GM19372 (cell line): Measurements from ENCODE around the gene GPR37.

Experiments
- ATAC-seq: cut with Tn5 transposase; IDR thresholded peaks from one replicate; pipeline ENCODE4 v1.9.1; 2021; ENCODE audit warnings: mild to moderate bottlenecking, low read depth, moderate library complexity; ENCODE audit not compliant: unreplicated experiment

The GPR37 gene, protein sequence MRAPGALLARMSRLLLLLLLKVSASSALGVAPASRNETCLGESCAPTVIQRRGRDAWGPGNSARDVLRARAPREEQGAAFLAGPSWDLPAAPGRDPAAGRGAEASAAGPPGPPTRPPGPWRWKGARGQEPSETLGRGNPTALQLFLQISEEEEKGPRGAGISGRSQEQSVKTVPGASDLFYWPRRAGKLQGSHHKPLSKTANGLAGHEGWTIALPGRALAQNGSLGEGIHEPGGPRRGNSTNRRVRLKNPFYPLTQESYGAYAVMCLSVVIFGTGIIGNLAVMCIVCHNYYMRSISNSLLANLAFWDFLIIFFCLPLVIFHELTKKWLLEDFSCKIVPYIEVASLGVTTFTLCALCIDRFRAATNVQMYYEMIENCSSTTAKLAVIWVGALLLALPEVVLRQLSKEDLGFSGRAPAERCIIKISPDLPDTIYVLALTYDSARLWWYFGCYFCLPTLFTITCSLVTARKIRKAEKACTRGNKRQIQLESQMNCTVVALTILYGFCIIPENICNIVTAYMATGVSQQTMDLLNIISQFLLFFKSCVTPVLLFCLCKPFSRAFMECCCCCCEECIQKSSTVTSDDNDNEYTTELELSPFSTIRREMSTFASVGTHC

DNA sequence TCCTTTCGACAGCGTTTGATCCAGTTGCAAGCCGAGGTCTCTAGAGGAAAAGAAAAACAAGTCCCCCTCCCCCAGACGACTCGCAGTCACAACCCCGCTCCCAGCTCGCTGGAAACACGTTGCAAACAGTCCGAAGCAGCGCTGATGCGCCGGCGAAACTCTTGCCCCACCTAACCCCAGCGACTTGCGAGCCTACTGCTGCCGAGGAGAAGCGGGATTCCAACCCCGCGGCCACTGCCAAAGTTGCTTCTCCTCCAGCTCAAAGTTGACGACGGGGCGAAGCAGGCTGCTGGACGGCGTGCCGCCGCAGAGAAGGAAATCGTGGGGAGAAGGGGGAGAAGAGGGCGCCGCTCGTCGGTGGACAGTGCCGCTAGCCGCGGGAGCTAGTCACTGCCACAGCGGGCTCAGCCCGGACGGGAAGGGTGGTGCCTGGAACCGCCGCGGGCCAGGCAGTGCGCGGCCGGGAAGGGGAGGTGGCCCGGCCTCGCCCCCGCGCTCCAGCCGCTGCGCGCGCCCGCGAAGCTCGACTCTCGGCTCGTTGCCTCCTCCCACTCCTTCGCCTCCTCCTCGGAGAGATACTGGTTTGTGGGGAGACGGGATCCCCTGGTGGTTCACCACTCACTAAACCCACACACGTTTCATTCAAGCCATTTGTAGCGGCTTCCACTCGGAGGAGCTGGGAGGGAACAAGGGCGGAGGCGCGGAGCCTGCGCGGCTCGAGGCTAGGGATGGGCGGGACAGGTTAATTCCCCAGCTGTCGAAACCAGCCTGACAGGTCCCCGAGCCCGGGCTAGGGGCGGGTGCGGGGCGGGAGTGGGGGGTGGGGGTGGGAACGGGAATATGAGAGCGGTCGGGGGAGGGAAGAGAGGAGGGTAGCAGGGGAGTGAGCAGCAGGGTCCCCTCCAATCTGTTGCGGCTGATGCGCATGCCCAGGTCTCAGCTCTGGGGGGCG is at the start of gene GPR37:
Gene GPR37 (minus strand): TSS at position 392 of the 952 bp plus-strand sequence. CDS start 816 bp downstream, outside the sequence.
- peak; percentile 61 for ATAC-seq

DNA sequence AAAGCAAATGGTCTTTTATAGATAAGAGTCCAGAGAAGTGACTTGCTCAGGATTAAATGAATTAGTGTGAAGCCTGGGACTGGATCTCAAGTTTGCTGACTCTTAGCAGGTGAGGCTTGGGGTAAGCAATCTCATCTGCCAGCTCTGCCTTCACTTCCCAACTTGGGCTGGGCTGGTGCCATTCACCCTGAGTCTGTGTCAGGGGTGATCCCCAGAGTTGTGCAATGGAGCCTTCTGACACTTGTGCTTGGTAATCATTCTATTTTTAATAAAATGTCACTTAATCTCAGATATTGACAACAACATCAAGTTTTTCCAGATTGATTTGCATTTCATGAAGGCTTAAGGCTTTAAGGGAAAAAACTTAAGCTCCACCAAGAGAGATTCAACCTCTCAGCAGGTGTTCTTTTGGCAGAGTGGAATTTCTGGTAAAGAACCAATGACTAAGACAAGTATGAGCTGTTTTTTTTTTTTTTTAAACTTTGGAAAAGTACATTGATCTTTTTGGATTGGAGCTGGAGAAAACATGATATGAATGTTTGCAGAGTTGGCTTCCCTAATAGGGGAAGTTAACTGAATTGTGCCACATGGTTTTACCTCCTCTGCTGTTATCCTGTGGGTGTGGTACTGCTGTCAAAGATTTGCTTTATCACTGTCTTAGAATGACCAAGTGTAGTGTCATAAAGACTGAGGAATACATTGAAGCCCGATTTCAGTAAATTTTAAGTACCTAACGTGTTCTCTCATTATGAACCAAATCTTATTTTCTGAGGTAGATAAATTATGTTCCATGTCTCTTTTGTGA is 48.6 kb upstream of the GPR37 start:
- ATAC-seq: no peak

DNA sequence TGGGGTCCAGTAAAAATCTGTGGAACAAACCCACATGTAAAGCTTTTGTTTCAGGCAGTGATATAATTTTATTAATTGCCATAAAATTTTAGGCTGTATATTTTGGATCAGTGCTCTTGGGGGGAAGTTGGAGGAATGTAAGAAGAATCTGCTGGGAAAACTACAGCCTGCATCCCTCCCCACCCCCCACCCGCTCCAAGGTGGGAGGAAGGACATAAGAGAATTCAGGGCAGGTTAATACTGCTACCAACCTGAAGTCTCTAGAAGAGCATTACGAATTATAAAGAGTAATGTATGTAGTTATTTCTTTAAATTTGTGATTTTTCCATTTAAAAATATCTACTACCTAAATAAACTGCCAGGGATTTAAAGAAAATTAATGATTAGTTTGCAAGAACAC is 47.2 kb upstream of the GPR37 start:
- no peak for ATAC-seq

DNA sequence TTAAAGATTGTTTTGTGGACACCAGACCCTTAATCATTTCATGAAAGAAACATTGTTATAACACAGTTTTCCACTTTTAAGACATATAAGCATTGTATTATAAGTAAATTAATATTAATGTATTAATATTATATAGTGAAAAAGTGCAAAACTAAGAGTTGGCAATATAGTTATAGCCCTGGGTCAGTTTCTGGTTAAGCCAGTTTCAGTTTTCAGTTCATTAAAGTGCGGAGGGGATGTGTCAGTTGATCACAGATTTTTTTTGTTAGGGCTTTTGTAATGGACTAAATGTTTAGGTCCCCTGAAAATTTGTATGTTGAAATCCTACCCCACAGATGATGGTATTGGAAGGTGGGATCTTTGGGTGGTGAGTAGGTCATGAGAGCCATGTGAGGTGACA is 45.7 kb upstream of the GPR37 start:
- ATAC-seq: no peak

DNA sequence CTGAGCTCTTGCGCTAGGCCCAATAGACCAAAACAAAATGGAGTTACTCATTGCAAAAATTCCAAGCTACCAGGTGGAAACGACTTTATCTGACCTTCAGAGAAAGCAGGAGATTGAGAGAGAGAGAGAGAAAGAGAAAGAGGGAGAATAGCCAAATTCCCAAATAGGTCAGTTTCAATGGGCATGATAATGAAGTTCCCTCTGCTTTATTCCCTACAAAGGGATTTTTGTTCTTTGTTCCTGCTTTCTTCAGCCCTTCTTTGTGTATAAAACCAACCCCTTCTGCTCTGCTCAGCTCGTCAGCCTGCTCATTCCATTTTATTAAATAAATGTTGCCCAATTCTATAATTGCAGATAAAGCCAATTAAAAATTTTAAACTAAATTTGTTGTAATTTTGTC is 45.0 kb upstream of the GPR37 start:
- no peak for ATAC-seq

DNA sequence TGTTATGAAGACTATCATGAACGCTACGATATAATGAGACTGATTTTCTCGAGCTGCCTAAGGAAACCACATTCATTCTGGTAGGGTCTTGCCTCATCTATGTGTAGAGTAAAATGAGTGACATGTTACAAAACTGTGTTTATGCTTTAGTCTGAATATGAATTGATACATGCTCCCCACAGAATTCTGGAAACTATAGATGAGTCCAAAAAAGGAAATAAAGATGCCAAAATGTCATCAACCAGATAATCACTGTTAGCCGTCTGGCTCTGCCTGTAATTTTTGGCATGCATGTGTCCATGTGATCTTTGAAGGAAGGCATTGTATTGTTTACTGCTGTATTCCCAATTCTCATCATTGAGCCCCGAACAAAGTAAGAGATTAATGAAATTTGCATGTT is 42.6 kb upstream of the GPR37 start:
- ATAC-seq: no peak

DNA sequence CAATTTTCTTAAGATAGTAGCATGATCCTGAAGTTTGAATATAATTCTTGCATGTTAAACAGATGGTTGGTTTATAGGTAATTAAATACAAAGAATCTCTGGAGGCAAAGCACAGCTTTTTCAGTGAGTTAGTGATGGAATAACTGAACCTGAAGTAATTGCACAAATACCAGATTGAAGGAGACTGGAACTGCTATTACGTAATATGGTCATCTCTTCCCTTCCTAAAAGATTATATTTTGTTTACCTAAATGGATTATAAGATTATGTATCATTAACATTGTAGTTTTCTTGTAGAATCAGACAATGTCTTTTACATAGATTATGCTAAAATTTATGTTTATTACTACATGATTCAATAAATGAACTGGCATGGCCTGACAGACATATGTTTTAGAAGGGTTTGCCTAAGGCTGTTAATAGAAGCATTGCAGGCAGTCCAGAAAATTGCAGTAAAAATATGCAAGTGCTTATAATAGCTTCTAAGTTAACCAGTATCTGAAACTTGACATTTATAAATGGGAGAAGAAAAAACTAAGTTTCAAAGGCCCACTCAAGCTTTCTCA is 35.8 kb upstream of the GPR37 start:
- no peak for ATAC-seq

DNA sequence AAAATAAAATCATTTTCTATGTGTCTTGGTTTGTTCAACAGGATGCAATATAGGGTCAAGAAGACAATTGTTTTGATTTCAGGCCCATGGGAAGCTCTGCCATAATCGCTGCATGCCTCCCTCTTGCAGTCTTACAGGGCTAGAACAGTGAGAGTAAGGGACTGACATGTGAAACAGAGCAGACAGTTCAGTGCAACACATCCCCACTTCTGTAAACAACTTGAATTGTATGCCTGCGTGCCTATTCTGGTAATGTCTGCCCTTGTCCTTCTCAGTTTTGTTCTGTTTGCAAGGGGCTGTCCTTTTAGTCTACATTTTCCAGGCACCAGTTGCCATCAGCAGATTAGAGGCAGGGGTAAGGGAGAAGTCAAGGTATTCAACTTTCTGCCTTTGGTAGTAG is 34.8 kb upstream of the GPR37 start:
- ATAC-seq: no peak

DNA sequence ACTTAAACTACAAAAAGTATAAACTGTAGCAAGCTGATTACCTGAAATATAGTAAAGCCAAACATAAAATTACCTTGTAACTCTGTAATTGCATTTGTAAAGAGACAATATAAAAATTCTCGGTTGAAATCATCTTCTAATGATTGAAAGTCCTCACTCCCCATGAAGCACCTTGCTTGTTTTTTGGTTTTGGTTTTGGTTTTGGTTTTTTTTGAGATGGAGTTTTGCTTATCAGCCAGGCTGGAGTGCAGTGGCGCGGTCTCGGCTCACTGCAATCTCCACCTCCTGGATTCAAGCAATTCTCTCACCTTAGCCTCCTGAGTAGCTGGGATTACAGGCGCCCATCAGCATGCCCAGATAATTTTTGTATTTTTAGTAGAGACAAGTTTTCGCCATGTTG is 33.9 kb upstream of the GPR37 start:
- no peak for ATAC-seq

DNA sequence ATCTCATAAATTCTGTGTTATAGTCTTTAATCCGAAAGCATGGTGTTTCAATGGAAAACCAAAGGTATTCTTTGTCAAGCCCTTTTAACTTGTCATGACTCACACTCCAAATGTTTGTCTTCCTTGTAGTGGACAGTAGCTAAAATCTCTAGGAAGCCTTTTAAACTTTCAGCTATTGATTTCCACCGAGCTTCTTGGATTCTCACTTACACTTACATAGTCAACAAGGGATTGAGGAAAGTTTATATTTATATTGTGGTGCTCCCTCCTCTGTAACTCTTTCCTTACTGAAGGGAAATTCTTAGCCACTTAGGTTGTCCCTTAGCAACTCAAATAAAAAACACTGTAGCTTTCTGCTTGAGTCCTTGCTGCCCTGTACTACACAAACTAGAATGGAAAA is 31.2 kb upstream of the GPR37 start:
- no peak for ATAC-seq

DNA sequence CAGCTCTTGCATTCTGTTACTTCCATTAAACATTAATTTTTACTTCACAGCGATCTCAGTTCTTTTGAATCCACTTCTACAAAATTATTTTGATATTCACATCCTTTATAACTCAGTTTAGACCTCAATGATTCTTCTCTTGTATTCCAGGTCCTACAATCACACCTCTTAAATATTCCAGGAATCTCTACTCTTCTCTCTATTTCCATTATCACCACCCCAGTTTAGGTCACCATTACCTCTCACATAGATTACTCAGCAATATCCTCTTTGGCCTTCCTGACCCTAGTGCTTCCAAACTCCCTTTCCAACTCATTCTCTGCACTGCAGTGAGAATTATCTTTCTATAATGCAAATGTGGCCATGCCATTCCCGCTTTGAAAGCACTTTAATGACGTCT is 27.1 kb upstream of the GPR37 start:
- ATAC-seq: no peak

DNA sequence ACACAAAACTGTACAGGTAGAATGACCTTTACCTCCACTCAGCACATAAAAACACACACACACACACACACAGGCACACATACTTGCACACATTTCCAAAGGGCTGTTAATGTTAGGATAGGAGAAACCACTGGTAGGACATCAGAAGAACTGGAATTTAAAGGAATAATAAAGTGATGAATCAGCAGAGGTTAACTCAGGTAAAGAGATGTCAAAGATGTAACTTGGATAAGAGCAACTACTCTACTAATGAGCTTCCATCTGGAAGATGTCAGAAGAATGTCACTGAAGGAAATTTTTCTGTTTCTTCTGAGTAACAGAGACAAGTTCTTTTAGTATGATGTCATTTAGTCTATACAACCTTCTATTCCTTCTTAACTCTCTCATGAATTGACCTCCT is 26.4 kb upstream of the GPR37 start:
- ATAC-seq: no peak

DNA sequence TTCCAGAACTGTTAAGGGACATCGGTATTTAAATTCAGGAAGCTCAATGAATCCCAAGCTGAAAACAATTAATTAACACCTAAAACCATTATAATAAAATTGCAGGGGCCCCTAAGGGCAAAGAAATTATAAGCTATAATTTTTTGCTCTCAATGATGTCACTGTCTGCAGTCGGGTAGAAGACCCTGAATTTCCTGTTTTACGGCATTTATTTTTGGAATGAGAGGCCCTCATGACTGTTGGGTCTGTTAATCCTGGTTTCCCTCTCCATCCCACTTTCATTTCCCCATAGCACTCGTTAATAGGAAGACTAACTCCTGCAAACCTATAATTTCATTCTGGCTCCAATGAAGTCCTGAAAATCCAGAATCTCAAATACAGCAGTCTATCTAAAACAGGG is 25.8 kb upstream of the GPR37 start:
- no peak for ATAC-seq

DNA sequence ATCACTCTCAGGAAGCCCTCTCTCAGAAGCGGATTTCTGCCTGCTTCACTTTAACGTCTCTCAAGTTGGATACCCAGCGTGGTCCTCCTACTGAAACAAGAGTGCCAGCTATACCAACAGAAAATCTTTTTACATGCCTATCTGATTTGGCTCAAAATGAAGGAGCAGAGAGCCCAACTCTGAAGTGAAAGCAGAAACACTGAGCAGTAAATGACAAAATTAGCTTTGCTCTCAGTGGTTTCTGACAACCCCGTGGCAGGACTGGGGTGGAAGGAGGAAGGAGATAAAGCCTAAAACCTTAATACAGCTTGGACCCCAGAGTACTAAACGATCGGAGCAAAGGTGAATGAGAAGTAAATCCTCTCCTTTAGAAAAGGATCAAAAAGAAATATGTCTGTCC is 25.1 kb upstream of the GPR37 start:
- no peak for ATAC-seq

DNA sequence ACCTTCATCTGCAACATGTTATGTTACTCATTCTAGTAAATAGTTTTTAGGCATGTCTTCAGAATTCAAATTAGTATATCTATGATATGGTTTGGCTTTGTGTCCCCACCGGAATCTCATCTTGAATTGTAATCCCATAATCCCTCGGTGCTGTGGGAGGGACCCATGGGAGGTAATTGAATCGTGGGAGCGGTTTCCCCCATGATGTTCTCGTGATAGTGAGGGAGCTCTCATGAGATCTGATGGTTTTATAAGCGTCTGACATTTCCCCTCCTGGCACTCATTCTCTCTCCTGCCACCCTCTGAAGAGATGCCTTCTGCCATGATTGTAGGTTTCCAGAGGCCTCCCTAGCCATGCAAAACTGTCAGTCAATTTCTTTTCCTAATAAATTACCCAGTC is 20.4 kb upstream of the GPR37 start:
- ATAC-seq: no peak

DNA sequence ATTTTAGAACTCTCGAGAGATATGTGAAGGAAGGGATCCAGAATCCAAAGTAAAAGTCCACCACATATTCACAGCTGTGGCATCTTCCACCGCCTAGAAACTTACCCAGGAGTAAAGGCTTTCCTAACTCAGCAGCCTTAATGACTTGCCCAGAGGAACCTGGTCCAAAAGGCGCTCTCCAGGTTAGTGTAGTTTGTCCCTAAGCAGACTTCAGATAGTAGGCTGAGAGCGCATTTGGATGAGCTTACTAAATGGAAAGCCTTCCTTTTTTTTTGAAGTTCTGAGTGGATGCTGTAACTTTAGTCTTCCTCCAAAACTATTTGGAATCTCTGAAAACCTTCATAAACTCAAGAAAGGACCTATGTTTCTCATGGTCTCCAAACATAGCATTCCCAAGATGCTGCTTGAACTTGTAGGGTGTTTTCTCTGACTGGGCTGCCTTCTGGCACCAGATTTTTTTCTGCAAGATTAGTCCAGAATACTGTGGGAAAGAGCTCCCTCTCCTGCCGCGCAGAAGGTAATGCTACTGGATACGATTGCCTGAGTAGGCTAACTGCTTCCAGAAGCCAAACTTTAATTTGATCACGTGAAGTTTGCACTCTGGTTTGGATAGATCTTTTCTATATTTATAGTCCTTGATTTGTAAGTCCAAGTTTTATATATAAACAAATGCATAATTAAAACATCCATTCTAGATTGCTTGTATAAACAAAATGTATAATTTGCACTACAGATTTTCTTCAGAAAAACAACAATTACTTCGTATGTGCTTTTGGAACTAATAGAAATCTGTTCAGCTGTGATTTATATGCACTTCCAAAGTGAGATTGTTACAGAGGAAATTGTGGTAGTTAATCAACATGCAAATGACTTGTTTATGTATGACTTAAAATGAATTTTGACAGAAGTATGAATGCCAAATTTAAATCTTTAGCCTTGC is 19.6 kb upstream of the GPR37 start:
- peak; percentile 85 for ATAC-seq

DNA sequence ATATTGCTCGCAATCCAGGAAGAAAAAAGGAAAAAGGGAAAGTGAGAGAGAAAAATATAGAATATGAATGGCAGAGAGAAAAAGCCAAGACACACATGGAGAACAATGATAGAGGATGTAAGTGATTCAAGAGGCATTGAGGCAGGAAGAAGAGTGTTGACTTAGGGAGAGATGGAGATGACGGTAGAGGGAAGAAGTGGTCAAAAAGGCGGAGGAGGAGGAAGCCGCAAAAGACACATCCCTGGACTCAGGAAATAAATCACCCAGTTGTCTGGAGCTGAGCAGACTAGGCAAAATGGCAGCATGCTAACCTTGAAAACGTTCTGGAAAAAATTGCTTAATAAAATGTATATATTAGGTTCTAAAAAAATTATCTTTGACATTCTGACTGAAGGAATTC is 17.7 kb upstream of the GPR37 start:
- ATAC-seq: no peak

DNA sequence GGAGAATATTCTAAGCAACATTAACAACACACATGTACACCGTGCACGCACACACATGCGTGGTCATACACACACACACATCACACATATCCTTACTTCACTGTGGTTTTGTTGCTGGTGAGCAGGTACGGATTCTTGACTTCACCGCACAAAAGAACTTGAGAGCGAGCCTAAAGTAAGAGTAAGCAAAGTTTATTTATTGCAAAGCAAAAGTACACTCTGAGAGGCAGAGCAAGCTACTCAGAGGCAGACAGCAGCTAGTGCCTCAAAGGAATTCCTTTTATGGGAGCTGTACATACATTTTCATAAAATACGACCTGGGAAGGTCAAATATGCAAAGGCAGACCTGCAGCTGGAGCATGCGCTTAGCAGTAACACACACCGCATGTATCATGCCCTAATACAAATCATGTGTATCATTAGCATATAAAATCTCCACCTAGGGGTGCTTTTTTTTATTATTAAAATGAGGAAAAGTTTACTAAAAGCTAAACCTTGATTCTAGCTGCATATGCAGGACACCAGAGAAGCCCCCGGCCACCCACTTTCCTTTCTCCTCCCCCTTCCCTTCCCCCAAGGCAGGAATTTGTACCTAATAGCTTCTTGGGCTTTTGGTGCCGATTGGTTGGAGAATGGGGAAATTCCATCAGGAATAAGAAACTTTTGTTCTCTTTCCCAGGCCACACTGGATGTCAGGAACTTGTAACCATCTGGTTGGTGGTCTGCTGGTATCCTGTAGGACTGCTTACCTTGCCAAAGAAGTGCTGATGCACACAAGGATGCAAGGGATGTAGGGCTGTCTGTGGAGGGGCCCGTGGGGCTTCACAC is 16.5 kb upstream of the GPR37 start:
- ATAC-seq: no peak
